Measurements from ENCODE around the gene RARRES2.

Gene RARRES2

DNA sequence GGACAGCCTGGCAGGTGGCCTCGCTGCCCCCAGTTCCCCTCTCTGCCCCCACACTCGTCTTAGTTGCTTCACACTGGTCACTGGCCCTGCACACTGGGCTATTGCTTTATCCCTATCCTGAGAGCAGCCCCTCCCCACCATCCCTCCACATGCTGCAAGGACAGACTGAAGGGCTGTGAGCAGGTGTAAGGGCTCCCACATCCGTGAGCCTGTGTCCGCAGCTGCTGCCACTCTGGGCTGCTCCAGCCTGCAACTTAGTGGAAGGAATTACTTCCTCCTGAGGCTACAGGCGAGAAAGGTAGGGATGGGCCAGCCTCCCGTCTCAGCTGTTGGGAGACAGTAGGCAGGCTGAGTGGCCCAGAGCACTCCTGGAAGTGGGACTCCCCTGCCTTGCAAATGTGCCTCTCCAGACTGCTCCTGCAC lies 3.8 kb downstream of the RARRES2 start:
- no peak for DNase-seq (ENCODE audit: low read depth)

DNA sequence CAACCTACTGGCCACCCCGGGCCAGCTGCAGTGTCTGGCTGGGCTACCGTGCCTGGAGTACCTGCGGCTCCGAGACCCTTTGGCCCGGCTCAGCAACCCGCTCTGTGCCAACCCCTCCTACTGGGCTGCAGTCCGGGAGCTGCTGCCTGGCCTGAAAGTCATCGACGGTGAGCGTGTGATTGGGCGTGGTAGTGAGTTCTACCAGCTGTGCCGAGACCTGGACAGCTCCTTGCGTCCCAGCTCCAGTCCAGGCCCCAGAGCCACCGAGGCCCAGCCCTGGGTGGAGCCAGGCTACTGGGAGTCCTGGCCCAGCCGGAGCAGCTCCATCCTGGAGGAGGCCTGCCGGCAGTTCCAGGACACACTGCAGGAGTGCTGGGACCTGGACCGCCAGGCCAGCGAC lies 4.2 kb downstream of the RARRES2 start:
- no peak for DNase-seq (ENCODE audit: low read depth)

DNA sequence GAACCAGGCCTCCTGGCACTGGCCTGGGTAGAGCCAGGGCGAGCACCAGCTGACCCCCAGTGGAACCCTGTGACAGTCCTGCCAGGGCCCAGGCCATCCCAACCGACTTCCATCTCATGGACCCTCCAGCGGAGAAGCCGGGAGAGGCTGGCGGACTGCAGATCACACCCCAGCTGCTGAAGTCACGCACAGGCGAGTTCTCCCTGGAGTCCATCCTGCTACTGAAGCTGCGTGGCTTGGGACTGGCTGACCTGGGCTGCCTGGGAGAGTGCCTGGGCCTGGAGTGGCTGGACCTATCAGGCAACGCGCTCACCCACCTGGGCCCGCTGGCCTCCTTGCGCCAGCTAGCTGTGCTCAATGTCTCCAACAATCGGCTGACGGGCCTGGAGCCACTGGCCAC lies 4.7 kb downstream of the RARRES2 start:
- DNase-seq (ENCODE audit: low read depth): no peak

DNA sequence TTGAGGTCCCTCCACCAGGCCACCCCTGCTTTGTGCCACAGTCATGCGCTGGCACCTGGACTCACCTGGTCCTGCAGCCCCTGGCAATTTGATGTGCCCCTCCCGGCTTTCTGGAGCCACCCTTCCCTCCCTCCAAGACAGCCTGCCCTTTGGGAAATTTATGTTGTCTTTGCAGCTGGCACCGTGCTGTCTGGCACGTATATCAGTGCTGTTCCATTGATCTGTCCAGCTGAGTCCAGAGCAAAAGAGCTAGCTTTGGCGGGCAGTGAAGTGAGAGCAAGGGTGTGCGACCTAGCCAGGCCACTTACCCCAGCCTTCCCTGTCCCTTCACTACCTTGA lies 5.7 kb downstream of the RARRES2 start:
- DNase-seq (ENCODE audit: low read depth): no peak

DNA sequence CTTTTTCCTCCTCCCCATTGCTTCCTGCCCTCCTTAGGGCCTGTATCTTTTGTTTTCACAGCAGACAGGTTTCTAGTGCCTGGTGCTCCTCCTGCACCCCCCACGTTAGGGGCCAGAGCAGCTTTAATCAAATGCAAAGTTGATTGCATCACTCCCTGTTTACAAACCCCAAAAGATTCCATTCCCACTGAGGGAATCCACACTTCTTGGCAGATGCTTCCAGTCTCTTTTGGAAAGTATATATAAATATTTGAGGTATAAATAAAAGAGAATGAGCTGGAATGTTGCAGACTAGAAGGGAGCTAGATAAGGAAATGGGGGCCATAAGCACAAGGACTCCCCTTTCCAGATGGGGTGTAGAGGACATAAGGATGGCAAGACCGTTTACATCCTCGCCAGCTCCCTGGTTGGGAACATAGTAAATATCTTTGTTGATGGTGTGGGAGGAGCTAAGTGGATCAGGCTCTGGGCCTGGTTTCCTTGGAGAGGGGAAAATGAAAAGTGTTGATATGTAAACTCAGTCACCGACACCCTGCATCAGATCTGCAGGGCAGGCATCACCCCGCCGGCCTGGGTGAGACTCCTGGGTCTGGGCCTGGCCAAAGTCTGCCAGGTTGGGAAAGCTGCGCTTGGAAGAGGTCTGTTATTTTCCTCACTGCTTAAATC lies 6.2 kb downstream of the RARRES2 start:
- DNase-seq (ENCODE audit: low read depth): peak; percentile 28

DNA sequence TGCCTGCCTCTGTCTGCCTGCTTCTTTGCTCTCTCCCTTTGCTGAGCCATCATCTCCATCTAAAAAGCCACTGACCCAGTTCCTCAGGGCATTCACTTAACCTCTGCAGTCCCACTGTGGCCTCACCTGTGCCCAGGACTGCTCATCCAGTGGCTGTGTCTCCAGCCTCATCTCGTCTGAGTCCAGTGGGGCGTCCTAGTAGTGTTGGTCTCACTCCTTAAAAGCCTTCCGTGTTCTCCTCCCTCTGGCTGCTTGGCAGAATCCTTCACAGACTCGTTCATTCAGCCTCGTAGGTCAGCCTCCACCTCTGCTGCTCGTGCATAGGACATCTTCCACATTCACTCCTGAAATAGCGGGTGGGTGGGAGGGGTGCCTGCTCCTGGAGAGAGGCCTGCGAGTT lies 7.3 kb downstream of the RARRES2 start:
- DNase-seq (ENCODE audit: low read depth): no peak

DNA sequence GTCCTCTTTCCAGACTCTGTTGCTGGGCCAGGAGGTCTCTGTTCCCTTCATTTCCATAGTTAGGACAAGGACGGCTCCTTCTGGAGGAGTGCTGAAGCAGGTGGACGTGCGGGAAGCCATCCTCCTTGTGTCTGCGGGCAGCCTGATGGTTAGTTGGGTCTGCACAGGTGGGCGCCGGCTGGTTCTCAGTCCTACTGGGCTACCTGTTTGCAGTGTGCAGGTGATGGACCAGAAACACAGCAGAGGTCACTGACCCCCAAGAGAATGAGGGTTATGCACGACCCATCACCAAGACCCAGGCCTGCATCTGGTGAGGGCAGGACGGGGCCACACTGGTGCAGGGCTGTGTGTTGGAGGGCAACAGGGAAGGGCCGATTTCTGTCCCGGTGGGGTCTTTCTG lies 7.8 kb downstream of the RARRES2 start:
- no peak for DNase-seq (ENCODE audit: low read depth)

DNA sequence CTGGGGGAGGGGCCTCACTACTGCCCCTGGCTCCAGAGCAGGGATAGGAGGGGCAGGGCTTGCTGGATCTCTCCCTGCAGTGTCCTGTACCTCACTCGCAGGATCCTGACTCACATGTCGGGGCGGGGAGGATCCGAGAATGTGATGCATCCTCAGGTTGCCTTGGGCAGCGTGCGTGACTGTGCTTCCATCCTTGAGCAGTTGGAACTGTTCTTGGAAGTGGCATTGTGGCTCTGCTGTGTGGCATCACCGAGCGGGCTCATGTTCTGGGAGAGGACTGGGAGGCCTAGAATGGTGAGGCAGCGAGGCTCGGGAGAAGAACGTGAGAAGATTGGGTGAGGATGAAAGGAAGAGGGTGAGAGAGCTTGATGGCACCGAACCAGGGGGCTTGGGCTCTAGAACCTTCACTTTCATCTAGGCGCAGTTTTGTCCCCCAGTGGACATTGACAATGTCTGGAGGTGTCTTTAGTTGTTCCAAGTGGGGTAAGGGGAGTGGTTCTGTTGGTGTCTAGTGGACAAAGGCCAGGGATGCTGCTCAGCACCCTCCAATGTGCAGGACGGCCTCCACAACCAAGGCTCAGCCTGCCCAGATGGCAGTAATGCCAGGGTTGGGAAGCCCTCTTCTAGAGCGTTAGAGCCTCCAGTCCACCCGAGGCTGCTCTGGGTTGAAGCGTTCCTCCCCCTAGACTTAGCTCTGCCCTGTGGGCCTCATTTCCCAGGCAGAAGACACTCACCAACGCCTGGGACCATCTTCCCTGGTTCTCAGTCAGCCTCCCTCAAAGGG lies 8.4 kb downstream of the RARRES2 start:
- DNase-seq (ENCODE audit: low read depth): no peak

DNA sequence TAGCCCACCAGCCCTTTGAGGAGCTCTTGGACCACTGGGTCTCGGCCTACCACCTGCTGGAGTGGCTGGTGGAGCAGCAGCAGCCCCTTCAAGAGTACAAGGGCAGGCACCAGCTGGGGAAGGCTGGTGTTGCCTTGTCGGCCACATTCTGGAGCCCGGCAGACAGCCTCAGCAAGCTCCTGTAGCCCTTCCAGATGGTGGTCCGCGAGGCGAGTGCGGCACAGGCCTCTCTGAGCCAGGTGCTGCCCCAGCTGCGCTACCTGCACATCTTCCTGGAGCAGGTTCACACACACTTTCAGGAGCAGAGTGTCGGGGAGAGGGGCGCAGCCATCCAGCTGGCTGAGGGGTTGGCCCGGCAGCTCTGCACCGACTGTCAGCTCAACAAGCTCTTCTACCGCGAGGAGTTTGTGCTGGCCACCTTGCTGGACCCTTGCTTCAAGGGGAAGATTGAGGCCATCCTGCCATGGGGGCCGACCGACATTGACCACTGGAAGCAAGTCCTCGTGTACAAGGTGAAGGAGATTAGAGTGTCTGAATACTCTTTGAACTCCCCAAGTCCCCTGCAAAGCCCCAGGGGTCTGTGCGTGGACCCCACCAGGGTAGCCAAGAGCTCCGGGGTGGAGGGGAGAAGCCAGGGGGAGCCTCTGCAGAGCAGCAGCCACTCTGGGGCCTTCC lies 11.1 kb downstream of the RARRES2 start:
- DNase-seq (ENCODE audit: low read depth): no peak

DNA sequence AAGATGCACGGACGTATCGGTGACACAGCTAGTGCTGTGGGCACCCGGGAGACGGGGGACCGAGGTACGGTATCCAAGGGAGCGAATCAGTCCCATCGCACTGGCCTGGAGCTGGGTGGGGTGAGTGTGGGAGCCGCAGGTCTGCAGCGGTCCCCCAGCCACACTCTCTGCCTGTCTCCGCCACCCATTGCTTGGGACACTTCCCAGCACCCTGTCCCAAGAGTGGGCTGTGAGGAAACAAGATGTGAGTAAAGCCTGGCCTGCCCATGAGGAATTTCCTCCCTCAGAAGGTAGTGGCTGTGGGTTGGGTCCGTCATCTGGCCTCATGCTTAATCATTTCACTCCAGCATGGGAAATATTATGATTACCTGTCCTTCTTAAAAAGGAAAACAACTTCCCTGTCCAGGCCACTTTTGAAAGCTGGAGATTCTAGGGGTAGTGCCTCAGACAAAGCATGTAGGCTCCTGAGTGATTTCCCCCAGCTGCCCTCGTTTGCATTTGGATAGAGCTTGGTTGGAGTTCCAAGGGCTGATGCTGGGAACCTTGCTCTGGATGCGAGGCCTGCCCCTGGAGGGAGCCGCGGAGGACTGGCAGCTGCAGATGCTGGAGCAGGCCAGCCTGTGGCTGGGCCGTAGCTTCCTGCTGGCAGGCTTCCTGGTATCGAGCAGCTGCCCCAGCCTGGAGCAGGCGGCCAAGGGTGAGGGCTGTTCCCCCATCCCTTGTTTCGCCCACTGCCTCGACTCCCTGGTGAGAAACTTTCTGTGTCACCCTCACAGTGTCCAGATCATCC lies 11.9 kb downstream of the RARRES2 start:
- DNase-seq (ENCODE audit: low read depth): no peak

DNA sequence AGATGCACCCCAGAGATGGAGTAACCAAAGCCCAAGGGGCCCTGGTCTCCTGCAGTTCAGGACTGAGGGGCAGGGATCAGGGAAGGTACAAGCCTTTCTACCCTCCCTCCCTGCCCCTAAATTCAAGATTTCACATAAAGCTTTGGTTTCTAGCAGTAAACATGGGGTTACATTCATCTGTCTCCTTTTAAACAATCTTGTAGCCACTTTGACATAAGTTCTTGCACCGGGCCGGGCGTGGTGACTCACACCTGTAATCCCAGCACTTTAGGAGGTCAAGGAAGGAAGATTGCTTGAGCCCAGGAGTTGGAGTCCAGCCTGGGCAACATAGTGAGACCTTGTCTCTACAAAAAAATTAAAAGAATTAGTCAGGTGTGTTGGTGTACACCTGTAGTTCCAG lies 14.1 kb downstream of the RARRES2 start:
- DNase-seq (ENCODE audit: low read depth): no peak

DNA sequence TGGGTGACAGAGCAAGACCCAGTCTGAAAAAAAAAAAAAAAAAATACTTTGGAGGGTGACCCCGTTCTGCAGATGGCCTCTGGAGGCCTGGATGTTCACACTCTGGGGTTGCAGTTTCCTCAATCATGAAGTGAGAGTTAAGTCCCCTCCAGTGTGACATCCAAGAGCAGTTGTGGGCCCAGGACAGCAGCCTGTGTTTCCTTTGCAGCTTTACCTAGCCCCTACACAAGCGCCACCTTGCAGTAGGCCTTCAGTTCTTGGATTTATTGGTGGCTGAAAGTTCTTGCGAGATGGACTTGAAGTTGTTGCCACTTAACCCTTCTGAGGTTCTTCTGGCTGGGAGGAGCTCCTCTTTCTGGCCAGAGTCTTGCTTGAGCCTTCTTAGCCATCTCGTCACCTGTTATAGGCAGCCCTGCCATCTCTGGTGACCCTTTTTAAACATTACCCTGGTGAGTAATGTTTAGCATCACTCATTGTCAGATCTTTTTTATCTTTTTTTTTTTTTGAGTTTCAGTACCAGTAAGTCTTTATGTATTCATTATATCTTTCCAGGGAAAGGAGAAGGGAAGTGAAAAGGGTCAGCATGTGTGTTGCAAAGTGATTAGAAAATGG lies 14.7 kb downstream of the RARRES2 start:
- no peak for DNase-seq (ENCODE audit: low read depth)

DNA sequence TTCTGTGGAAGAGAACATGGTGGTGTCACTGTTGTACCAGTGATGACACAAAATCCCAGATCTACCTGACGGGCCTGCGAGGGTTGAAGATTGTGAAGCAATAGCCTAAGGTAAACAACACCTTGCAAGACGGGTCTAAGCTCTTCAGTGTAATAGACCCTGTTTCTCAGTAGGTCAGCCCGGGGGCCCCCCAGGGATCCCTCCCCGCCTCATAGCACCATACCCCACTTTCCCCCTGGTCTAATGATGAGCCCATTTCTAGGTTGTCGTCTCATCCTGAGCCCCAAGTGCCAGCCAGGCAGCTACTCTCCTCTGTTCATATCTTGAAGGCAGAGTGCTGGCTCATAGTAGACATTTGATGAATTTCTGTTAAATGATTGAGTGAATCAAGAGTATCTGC lies 15.5 kb downstream of the RARRES2 start:
- DNase-seq (ENCODE audit: low read depth): no peak

DNA sequence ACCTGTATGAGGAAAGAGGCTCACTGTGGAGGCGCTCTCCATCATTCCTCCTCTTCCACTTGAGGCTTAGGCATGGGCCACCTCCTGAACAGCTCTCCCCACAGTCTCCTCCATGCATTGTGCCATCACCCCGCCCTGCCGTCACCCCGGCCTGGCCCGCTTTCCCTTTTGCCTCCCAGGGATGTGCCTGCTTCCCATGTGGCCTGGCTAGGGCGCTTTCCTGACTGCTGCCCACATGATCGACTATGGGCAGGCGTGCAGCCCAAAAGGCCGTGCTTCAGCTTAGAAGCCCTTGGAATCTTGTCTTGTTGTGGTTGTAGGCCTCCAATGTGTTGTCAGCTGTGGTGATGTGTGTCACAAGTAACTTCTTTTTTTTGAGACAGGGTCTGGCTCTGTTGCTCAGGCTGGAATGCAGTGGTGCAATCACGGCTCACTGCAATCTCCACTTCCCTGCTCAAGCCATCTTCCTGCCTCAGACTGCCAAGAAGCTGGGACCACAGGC lies 16.3 kb downstream of the RARRES2 start:
- no peak for DNase-seq (ENCODE audit: low read depth)

DNA sequence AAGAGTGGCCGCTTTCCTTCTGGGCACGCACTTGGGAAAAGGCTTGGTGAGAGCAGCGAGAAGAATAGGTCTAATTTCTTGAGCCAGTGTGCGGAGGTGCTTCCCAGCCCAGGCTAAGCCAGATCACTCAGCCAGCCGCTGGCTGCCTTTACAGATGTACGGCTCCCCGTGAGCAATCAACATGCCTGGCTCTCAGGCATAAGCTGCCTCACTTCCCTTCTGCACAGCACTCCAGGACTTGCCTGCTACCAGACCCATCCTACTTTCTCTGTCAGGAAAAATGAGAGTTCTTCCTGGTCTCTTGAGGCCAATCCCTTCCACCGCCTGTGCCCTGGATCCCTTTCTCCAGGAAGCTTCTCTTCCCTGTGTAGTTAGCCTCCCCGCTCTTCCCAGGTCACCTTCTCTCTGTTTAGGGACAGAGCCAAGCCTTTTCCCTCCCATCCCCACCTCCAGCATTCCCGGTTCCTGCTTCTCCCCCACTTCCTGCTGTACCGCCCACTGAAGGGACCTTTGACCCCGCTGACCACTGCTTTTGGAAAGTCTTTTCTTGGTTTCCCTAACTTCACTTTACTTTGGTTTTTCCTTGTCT lies 17.0 kb downstream of the RARRES2 start:
- DNase-seq (ENCODE audit: low read depth): no peak

DNA sequence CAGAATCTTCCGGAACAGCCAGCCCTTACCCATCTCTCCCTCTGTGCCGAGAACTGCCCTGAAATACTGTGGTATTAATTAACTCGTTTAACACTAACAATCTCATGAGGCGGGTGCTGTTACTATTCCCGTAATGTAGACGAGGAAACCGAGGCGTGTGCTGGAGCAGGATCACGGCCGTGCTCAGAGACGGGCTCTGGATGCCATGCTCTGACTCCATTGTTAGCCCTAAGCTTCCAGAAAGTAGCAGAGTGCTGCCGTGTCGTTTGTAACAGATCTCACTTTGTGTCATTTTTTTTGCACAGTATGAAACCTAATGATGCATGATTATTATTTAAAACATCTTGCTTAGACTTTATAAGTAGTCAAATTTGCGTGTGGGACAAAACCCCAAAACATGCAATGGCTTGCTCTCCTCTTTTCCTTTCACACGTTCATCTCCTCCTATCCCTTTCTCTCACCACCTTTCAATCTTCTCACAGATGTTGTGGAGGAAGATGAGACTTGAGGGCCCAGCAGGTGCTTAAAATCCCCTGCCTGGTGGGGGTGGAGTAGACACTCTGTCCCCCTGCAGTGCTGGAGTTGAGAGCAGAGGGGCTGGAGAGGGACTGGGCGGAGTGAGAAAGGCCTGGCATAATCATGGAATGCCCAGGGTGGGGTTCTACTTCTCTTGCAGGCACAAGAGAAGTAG lies 17.6 kb downstream of the RARRES2 start:
- no peak for DNase-seq (ENCODE audit: low read depth)

DNA sequence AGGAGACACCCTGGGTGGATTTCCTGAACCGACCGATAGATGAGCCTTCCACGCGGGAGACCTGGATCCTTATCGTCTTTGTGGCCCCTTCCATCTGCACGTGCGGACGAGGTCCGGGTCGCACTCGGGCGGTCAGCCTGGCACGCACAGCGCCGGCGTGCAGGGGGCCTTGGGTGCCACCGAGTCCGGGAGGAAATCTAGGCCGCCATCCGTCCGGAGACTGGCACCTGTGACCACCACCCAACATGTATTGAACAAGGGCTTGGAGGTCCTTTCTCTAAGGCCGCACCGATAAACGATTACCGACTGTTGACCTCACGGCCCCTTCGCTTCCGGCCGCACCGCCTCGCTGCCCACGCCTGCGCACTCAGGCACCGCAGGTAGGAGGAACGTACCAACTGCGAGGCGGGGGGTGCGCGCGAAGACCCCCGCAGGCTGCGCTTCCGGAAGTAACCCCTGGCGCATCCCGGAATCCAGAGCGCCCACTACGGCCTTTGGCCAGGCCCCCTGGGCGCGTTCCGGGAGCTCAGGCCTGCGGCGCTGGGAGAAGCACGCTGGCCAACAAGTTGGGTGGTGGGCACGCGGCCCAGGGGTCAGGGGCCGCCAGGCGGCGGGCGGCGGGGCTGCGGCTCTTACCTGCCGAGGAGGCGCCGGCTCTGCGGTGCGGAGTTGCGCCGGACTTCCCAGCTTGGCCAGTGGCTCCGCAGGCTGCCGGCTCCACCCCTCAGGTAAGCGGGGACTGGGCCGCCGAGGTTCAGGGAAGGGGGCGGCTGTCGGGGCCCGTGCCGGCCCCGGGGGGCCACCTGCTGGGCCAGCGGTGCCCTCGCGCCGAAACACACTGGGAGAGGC lies 18.4 kb downstream of the RARRES2 start, which contains the start of the genes ACTR3C and LRRC61:
Gene ACTR3C (minus strand): TSS at position 713 of the 849 bp plus-strand sequence. CDS start 28,249 bp downstream, outside the sequence.
Gene LRRC61 (plus strand): TSS at position 523 of the 849 bp plus-strand sequence. CDS start 13,507 bp downstream, outside the sequence.
- DNase-seq (ENCODE audit: low read depth): no peak

DNA sequence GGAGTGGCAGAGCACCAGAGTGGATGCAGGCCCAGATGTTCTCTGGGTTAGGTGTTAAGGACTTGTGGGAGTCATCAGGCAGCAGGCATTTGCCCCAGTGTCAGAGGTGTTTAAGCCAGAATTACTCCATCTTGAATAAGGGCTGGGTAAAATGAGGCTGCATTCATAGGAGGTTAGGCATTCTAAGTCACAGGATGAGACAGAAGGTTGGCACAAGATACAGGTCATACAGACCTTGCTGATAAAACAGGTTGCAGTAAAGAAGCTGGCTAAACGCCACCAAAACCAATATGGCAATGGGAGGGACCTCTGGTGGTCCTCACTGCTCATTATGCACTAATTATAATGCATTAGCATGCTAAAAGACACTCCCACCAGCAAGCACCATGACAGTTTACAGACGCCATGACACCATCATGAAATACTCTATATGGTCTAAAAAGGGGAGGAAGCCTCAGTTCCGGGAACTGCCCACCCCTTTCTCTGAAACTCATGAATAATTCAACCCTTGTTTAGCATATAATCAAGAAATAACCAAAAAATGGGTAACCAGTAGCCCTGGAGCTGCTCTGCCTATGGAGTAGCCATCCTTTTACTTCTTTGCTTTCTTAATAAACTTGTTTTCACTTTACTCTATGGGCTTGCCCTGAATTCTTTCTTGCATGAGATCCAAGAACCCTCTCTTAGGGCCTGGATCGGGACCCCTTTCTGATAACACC lies 19.2 kb downstream of the RARRES2 start:
- DNase-seq (ENCODE audit: low read depth): no peak

DNA sequence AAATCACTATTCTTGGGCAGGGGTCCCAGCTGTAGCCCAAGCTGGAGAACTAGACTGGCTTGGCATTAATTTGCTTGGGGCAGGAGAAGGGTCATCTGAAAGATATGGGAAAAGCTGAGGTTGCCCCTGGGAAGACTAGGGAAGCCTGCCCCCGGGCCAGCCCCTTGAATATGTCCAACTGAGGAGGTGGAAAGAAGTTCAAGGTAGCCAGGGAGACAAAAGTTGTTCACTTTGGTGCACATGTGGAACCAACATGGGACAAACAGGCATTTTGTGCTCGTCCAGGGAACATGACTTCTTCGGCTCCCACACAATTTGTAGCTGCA lies 19.7 kb downstream of the RARRES2 start:
- no peak for DNase-seq (ENCODE audit: low read depth)

Data from fibroblast of the conjunctiva (primary cell).